ENCODE data around the gene HERC2. TPM values are rescaled to one million over a fixed set of nuclear protein-coding genes. Genes with fewer than 3 reads are reported as not detected.
"Not testable (repeated sequence)": the region's sequence is repeated elsewhere in the genome, so short reads cannot be mapped to it uniquely, and the experiment has no call there.

The HERC2 gene
- total and polyA plus RNA-seq, 2 donors, result 37.9 to 50.1 TPM

- WGBS, result 80% methylated on average over 3 of the region's 3 CpGs
- no peak for DNase-seq (ENCODE audit: extremely low spot score)
- Histone ChIP-seq H3K4me3 (ENCODE audit: low read depth, low read length) (no peak overlapping the region), H3K4me1 (ENCODE audit: insufficient read depth) (no peaks in the 10 kb centered on the region), H3K36me3 (ENCODE audit: insufficient read depth) (peaks cover 6% of the 10 kb centered on the region), H3K27ac (ENCODE audit: low read depth) (no peak overlapping the region)
These were observed 143.7 kb downstream of the HERC2 start for GRCh38 chr15:28178290-28178689.

GRCh38 chr15:28169366-28169765, 152.6 kb downstream of the HERC2 start:
- 81% methylated on average over 3 of the region's 3 CpGs for WGBS
- H3K4me1 ChIP-seq (ENCODE audit: insufficient read depth), result no peaks in the 10 kb centered on the region

GRCh38 chr15:28168405-28169121, 153.4 kb downstream of the HERC2 start:
- DNase-seq (ENCODE audit: extremely low spot score); H3K4me1 ChIP-seq (ENCODE audit: insufficient read depth); H3K36me3 ChIP-seq (ENCODE audit: insufficient read depth); H3K4me3 ChIP-seq (ENCODE audit: low read depth, low read length); H3K27ac ChIP-seq (ENCODE audit: low read depth): not testable (repeated sequence)
- 90% methylated on average over 16 of the region's 16 CpGs for WGBS

More at GRCh38 chr15:28169366-28169765, 152.6 kb downstream of the HERC2 start:
- no peak overlapping the region for H3K4me3 ChIP-seq (ENCODE audit: low read depth, low read length)
- no peak overlapping the region for H3K27ac ChIP-seq (ENCODE audit: low read depth)
- no peak for DNase-seq (ENCODE audit: extremely low spot score)
- peaks cover 3% of the 10 kb centered on the region for H3K36me3 ChIP-seq (ENCODE audit: insufficient read depth)

- Histone ChIP-seq H3K36me3 (ENCODE audit: insufficient read depth) (peaks cover 8% of the 10 kb centered on the region), H3K27ac (ENCODE audit: low read depth) (no peak overlapping the region), H3K4me1 (ENCODE audit: insufficient read depth) (no peaks in the 10 kb centered on the region), H3K4me3 (ENCODE audit: low read depth, low read length) (no peak overlapping the region)
- WGBS, result 76% methylated on average over 3 of the region's 3 CpGs
- DNase-seq (ENCODE audit: extremely low spot score), result no peak
These were observed 154.9 kb downstream of the HERC2 start for GRCh38 chr15:28167042-28167441.

GRCh38 chr15:28165791-28166190, 156.2 kb downstream of the HERC2 start:
- 89% methylated on average over 1 of the region's 1 CpG for WGBS
- H3K36me3 ChIP-seq (ENCODE audit: insufficient read depth), result peaks cover 8% of the 10 kb centered on the region
- H3K4me1 ChIP-seq (ENCODE audit: insufficient read depth), result no peaks in the 10 kb centered on the region
- H3K4me3 ChIP-seq (ENCODE audit: low read depth, low read length), result no peak overlapping the region
- no peak overlapping the region for H3K27ac ChIP-seq (ENCODE audit: low read depth)
- no peak for DNase-seq (ENCODE audit: extremely low spot score)

GRCh38 chr15:28164876-28165275, 157.1 kb downstream of the HERC2 start:
- no peak for DNase-seq (ENCODE audit: extremely low spot score)
- 100% methylated on average over 3 of the region's 3 CpGs for WGBS
- Histone ChIP-seq H3K4me1 (ENCODE audit: insufficient read depth) (no peaks in the 10 kb centered on the region), H3K4me3 (ENCODE audit: low read depth, low read length) (no peak overlapping the region), H3K27ac (ENCODE audit: low read depth) (no peak overlapping the region), H3K36me3 (ENCODE audit: insufficient read depth) (peaks cover 8% of the 10 kb centered on the region)

GRCh38 chr15:28154283-28154682, 167.7 kb downstream of the HERC2 start:
- WGBS, result 81% methylated on average over 4 of the region's 4 CpGs
- Histone ChIP-seq H3K4me1 (ENCODE audit: insufficient read depth) (no peaks in the 10 kb centered on the region), H3K27ac (ENCODE audit: low read depth) (no peak overlapping the region), H3K36me3 (ENCODE audit: insufficient read depth) (no peaks in the 10 kb centered on the region), H3K4me3 (ENCODE audit: low read depth, low read length) (no peak overlapping the region)
- DNase-seq (ENCODE audit: extremely low spot score), result no peak

- DNase-seq (ENCODE audit: extremely low spot score), result no peak
- Histone ChIP-seq H3K4me3 (ENCODE audit: low read depth, low read length) (no peak overlapping the region), H3K4me1 (ENCODE audit: insufficient read depth) (no peaks in the 10 kb centered on the region), H3K36me3 (ENCODE audit: insufficient read depth) (no peaks in the 10 kb centered on the region), H3K27ac (ENCODE audit: low read depth) (no peak overlapping the region)
- 80% methylated on average over 13 of the region's 13 CpGs for WGBS
These were observed 168.4 kb downstream of the HERC2 start for GRCh38 chr15:28153492-28154119.

- not testable (repeated sequence) for DNase-seq (ENCODE audit: extremely low spot score); H3K4me3 ChIP-seq (ENCODE audit: low read depth, low read length); H3K4me1 ChIP-seq (ENCODE audit: insufficient read depth); H3K36me3 ChIP-seq (ENCODE audit: insufficient read depth); H3K27ac ChIP-seq (ENCODE audit: low read depth)
- WGBS, result 94% methylated on average over 8 of the region's 8 CpGs
These were observed 169.4 kb downstream of the HERC2 start for GRCh38 chr15:28152538-28152923.

- H3K4me3 ChIP-seq (ENCODE audit: low read depth, low read length); H3K27ac ChIP-seq (ENCODE audit: low read depth); H3K4me1 ChIP-seq (ENCODE audit: insufficient read depth); H3K36me3 ChIP-seq (ENCODE audit: insufficient read depth); DNase-seq (ENCODE audit: extremely low spot score): not testable (repeated sequence)
- 80% methylated on average over 8 of the region's 9 CpGs for WGBS
These were observed 170.0 kb downstream of the HERC2 start for GRCh38 chr15:28151864-28152537.

- no peak for DNase-seq (ENCODE audit: extremely low spot score)
- no peaks in the 10 kb centered on the region for H3K4me1 ChIP-seq (ENCODE audit: insufficient read depth)
- no peak overlapping the region for H3K4me3 ChIP-seq (ENCODE audit: low read depth, low read length)
- H3K27ac ChIP-seq (ENCODE audit: low read depth), result no peak overlapping the region
- peaks cover 2% of the 10 kb centered on the region for H3K36me3 ChIP-seq (ENCODE audit: insufficient read depth)
- 95% methylated on average over 3 of the region's 3 CpGs for WGBS
These were observed 174.2 kb downstream of the HERC2 start for GRCh38 chr15:28147801-28148200.

GRCh38 chr15:28145419-28145818, 176.6 kb downstream of the HERC2 start:
- not testable (repeated sequence) for DNase-seq (ENCODE audit: extremely low spot score); H3K4me3 ChIP-seq (ENCODE audit: low read depth, low read length); H3K27ac ChIP-seq (ENCODE audit: low read depth); H3K4me1 ChIP-seq (ENCODE audit: insufficient read depth); H3K36me3 ChIP-seq (ENCODE audit: insufficient read depth)
- WGBS, result 77% methylated on average over 4 of the region's 4 CpGs

GRCh38 chr15:28140062-28140461, 181.9 kb downstream of the HERC2 start:
- 89% methylated on average over 6 of the region's 6 CpGs for WGBS
- no peak overlapping the region for H3K27ac ChIP-seq (ENCODE audit: low read depth)
- H3K4me1 ChIP-seq (ENCODE audit: insufficient read depth), result no peaks in the 10 kb centered on the region
- DNase-seq (ENCODE audit: extremely low spot score), result no peak
- H3K4me3 ChIP-seq (ENCODE audit: low read depth, low read length), result no peak overlapping the region
- H3K36me3 ChIP-seq (ENCODE audit: insufficient read depth), result peaks cover 2% of the 10 kb centered on the region
